22Rv1 (cell line): ENCODE data around the gene NAPA.

Experiments
- ZFX ChIP-seq: fragments of 450-650 bp; IDR thresholded peaks from 2 replicates; pipeline ENCODE4 v1.6.1; 2017; ENCODE audit warnings: antibody characterized with exemption, borderline replicate concordance
- TF ChIP-seq, protein P1 (sequence below): fragments of 450-650 bp; IDR thresholded peaks from 2 replicates; pipeline ENCODE4 v1.5.1; 2017; ENCODE audit warnings: mild to moderate bottlenecking

DNA sequence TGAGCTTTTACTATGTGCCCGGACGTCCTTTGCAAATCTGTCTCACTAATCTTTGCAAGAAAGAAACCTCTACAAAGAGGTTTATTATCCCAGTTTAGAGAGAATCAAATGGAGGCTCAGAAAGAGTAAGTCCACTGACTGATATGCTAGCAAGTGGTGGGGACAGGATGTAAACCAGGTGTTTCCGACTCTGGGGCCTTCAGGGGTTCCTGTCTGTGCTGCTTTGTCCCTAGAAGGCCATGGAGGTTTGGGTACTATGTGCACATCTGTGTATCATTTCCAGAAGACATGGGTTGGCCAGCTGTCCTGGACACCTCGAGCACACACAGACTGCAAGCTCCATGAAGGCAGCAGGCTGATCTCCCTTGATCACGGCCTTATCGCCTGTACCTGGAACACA lies 29.7 kb downstream of the NAPA start:
- TF ChIP-seq, protein P1, sequence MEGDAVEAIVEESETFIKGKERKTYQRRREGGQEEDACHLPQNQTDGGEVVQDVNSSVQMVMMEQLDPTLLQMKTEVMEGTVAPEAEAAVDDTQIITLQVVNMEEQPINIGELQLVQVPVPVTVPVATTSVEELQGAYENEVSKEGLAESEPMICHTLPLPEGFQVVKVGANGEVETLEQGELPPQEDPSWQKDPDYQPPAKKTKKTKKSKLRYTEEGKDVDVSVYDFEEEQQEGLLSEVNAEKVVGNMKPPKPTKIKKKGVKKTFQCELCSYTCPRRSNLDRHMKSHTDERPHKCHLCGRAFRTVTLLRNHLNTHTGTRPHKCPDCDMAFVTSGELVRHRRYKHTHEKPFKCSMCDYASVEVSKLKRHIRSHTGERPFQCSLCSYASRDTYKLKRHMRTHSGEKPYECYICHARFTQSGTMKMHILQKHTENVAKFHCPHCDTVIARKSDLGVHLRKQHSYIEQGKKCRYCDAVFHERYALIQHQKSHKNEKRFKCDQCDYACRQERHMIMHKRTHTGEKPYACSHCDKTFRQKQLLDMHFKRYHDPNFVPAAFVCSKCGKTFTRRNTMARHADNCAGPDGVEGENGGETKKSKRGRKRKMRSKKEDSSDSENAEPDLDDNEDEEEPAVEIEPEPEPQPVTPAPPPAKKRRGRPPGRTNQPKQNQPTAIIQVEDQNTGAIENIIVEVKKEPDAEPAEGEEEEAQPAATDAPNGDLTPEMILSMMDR, result no peak
- no peak for TF ChIP-seq ZFX
